Epithelial cell of esophagus (primary cell): ENCODE results near the gene CFAP57.

Experiments used
- DNase-seq: peaks from one replicate; pipeline ENCODE4 v3.0.0; 2010; ENCODE audit warnings: low read depth
- H3K4me3 ChIP-seq: 2 replicates; pipeline ENCODE4 v1.5.1; 2011; ENCODE audit warnings: mild to moderate bottlenecking, low read length, control low read depth
- TF ChIP-seq, protein P1 (sequence below): IDR thresholded peaks from 2 replicates; pipeline ENCODE4 v1.5.1; 2011; ENCODE audit warnings: low read depth, mild to moderate bottlenecking, low read length, control low read depth, inconsistent platforms; ENCODE audit not compliant: insufficient read depth; ENCODE audit errors: missing control alignments

CFAP57 gene

DNA sequence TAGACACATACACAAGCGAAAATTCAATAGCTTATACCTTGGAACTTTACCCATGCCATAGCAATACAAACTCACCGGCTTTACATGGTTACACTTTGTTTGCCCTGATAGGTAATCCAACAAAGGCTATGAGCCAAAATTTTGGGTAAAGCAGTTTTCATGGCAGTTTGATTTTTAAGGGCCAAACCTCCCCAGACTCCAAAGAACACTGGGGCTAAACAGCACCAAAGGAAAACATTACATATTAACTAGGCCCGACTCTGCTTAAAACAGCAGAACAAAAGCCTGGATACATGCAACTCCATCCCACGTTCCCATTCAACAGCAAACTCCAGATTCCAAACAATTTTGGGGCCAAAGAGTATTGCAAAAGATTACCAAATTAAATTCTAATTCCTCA lies 93.3 kb downstream of the CFAP57 start:
- TF ChIP-seq, protein P1, sequence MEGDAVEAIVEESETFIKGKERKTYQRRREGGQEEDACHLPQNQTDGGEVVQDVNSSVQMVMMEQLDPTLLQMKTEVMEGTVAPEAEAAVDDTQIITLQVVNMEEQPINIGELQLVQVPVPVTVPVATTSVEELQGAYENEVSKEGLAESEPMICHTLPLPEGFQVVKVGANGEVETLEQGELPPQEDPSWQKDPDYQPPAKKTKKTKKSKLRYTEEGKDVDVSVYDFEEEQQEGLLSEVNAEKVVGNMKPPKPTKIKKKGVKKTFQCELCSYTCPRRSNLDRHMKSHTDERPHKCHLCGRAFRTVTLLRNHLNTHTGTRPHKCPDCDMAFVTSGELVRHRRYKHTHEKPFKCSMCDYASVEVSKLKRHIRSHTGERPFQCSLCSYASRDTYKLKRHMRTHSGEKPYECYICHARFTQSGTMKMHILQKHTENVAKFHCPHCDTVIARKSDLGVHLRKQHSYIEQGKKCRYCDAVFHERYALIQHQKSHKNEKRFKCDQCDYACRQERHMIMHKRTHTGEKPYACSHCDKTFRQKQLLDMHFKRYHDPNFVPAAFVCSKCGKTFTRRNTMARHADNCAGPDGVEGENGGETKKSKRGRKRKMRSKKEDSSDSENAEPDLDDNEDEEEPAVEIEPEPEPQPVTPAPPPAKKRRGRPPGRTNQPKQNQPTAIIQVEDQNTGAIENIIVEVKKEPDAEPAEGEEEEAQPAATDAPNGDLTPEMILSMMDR = no peak

DNA sequence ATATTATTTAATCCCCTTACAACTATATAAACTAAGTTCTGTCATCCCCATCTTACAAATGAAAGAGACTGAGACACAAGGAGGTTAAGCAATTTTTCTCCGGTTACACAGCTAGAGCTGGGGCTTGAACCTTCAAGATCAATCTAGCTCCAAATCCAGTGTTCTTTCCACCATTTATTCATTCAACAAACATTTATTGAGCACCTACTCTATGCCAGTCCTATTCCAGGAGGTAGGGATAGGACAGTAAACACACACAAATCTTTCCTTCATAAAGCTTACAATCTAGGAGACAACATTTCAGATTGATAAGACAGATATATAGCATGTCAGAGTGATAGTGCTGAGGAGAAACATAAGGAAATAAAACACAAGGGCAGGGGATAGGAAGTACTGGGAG lies 94.8 kb downstream of the CFAP57 start:
- TF ChIP-seq, protein P1 = no peak
- no peak for DNase-seq
- H3K4me3 ChIP-seq = no peak overlapping the region

More for the DNA sequence above, 93.3 kb downstream of the CFAP57 start:
- no peak for DNase-seq
- no peak overlapping the region for H3K4me3 ChIP-seq

DNA sequence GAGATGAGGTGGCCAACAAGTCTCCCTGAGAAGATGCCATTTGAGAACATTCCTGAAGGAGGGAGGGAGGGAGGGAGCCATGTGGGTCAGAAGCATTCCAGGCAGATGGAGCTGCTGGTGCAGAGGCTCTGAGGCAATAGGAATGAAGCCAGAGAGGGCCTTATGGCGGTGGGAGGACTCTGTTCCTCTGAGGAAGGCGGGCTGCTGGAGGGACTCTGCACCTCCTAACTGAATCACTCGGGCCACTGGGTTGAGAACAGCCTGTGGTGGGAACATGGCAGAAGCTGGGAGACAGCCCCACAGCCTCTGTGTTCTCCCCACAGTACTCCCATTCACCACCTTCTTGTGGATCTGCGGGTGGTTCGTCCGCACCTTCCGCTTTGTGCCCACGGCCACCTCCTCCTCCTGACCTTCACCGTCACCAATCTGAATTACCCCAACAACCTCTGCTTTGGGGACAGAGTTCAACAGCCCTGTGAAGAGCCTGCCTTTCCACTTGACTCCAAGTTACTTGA lies 95.2 kb downstream of the CFAP57 start:
- TF ChIP-seq, protein P1 = no peak
- H3K4me3 ChIP-seq = no peak overlapping the region
- no peak for DNase-seq

DNA sequence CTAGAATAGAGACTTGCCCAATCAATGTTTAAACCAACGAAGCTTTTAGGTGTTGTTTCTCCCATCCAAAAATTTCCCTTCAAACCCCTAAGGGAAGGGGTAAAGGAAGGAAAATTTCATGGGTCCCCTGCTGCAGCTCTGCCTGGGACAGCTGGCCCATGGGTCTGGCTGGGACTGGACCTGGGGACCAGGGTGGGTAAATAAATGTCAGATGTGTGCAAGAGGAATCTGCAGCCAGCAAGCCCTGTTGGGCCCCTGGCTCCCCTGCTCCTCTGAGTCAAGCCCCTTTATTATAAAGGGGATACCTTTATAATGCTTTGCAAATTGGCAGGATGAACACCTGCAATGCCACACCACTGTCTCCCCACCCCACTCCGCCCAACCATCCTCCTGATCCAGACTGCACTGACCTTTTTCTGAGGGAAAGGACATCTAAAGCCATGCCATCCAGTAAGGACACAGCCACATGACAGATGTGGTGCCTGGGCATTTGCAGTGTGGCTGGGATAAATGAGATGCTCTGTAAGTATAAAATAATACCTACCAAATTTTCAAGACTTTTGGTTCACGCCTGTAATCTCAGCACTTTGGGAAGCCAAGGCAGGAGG lies 95.8 kb downstream of the CFAP57 start:
- TF ChIP-seq, protein P1 = no peak
- DNase-seq = no peak
- no peak overlapping the region for H3K4me3 ChIP-seq

DNA sequence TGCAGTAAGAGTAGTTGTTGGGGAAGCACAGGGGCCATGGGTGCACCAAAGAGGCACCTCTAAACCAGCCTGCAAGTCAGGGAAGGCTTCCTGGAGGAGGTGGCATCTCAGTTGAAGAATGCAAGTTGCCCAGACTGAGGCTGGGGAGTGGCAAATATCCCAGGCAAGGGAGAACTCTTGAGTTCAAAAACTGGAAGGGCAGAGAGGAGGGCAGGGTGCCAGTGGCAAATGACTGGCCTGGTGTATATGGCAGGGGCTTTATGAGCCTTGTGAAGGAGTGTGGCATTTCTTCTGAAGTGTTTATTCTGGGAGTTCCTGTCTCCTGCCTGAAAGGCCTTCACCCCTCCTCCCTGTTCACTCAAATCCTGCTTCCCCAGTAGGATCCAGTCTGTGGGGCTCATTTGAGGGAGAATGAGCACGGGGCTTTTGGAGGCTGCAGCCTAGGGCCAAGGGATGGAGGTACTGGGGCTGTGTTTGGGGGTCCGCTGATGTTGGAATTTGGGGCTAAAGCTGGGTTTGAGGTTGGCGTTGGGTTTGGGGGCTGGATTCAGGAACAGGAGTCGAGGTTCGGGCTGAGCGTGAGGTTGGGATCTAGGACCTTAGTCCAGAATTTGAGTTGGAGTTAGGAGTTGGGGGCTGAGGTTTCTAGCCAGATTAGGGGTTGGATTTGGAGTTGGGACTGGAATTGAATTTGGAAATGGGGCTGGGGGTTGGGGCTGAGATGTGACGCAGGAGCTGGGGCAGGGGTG lies 97.7 kb downstream of the CFAP57 start, which contains the start of gene TMEM125:
TMEM125 (plus strand) TSS at position 357 of the 749 bp plus-strand sequence. CDS start 2,740 bp downstream, outside the sequence.
- peak within 1 kb of the TSS; percentile 25 for H3K4me3 ChIP-seq

DNA sequence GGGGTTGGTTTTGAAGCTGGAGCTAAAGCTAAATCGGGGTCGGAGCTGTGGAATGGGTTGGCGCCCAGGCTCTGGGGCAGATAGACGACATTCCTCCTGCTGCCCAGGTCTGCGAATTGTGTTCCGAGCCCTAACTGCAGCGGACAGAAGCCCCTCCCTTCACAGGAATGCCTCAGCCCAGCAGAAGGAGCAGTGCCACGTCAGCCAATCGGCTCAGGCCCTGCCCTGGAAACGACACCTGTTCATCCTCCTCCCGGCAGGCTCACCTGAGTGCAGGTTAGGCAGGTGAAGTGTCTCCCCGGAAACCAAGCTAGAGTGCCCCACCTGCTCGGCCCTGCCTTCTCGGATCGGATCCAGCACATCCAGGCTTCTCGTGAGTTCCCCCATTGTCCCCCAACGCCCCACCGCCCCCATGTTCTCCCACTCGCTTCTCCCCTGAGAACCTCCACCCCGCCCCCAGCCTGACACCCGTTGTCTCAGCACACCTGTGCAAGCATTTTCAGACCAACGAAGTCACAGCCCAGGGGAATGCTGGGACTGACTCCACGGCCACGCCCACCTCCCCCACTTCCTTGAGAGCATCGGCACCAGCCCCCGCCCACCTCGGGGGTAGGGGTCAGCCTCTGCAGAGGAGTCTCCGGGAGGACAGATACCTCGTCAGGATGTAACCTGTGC lies 98.4 kb downstream of the CFAP57 start:
- DNase-seq = peak; percentile 87
- H3K4me3 ChIP-seq = peak overlapping the region; percentile 25
- TF ChIP-seq, protein P1 = no peak

More for the DNA sequence above, 97.7 kb downstream of the CFAP57 start, which contains the start of gene TMEM125:
- no peak for DNase-seq
- TF ChIP-seq, protein P1 = no peak
